Body of pancreas (tissue), 4 donors: ENCODE data around the gene UMODL1.

Experiments used
- POLR2A ChIP-seq, 3 donors: fragments of 450-650 bp; IDR thresholded peaks; one replicate each; pipeline ENCODE4 v1.6.1; 2016; ENCODE audit warnings: antibody characterized with exemption in 3 of 3, mild to moderate bottlenecking in 2 of 3
- TF ChIP-seq, protein P1 (sequence below), 7 experiments: fragments of 450-650 bp in 4 of 7; fragments of 200-600 bp in 3 of 7; sonication (generic) in 3 of 7; IDR thresholded peaks; one replicate each; pipeline ENCODE4 v1.5.1; 2016 to 2019; ENCODE audit warnings: antibody characterized with exemption in 7 of 7

DNA sequence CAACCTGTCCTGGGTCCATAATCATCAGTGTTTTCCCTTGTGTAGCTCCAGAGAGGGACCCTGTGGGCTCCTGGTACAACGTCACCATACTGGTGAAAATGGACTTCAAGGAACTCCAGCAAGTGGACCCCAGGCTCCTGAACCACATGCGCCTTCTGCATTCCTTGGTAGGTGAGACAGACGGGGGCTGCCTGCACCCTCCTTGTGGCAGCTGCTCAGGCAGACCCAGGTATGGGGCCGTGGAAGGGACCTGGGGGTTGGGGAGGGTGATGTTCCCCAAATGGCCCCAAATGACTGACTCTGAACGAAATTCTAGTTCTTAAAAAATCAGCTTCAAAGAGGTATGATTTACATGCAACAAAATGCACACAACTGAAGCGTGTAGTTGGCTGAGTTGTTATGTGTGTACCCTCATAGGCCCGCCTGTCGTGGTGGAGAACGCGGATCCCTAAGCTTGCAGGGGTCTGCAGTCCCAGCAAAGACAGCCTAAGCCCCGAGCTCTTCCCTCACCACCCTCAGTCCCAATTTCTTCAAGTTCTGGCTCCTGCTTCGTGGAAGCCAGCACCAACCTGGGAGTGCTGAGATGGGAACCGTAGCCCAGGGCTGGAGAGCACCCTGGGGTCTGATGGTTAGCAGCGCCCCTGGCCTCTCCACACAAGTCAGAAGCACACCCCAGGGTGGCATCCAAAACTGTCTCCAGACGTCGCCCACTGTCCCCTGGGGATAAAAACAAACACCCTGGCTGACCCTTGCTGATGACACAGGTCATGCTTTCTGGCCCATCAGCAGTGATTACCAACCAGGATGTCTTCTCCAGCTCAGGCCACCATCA lies 14.3 kb downstream of the UMODL1 start:
- TF ChIP-seq POLR2A (IDR thresholded peaks at IDR 0.05): no peak
- TF ChIP-seq, protein P1, sequence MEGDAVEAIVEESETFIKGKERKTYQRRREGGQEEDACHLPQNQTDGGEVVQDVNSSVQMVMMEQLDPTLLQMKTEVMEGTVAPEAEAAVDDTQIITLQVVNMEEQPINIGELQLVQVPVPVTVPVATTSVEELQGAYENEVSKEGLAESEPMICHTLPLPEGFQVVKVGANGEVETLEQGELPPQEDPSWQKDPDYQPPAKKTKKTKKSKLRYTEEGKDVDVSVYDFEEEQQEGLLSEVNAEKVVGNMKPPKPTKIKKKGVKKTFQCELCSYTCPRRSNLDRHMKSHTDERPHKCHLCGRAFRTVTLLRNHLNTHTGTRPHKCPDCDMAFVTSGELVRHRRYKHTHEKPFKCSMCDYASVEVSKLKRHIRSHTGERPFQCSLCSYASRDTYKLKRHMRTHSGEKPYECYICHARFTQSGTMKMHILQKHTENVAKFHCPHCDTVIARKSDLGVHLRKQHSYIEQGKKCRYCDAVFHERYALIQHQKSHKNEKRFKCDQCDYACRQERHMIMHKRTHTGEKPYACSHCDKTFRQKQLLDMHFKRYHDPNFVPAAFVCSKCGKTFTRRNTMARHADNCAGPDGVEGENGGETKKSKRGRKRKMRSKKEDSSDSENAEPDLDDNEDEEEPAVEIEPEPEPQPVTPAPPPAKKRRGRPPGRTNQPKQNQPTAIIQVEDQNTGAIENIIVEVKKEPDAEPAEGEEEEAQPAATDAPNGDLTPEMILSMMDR (IDR thresholded peaks at IDR 0.05): no peak
